H9 (cell line): Measurements from ENCODE around the gene NOSIP. TPM values are rescaled to one million over a fixed set of nuclear protein-coding genes. Genes with fewer than 3 reads are reported as not detected.

Experiments
- DNase-seq: peaks from one replicate; pipeline ENCODE4 v3.0.0-alpha.2; 2017
- H2AFZ ChIP-seq: one replicate; pipeline ENCODE4 v1.6.1; 2013; ENCODE audit warnings: mild to moderate bottlenecking, low read length, control low read depth, moderate library complexity
- H2AK5ac ChIP-seq: 2 replicates; pipeline ENCODE4 v1.6.1; 2013; ENCODE audit warnings: low read length, control low read depth, mixed read lengths; ENCODE audit not compliant: insufficient read length
- H2BK120ac ChIP-seq: one replicate; pipeline ENCODE4 v1.6.1; 2013; ENCODE audit warnings: low read depth, mild to moderate bottlenecking, low read length, control low read depth, inconsistent platforms; ENCODE audit not compliant: poor library complexity, severe bottlenecking
- H2BK12ac ChIP-seq: 2 replicates; pipeline ENCODE4 v1.6.1; 2013; ENCODE audit warnings: low read length, control low read depth, mixed read lengths, low read depth; ENCODE audit not compliant: insufficient read length
- H2BK15ac ChIP-seq: 2 replicates; pipeline ENCODE4 v1.6.1; 2013; ENCODE audit warnings: low read depth, low read length, control low read depth
- H2BK20ac ChIP-seq: one replicate; pipeline ENCODE4 v1.6.1; 2013; ENCODE audit warnings: low read depth, mild to moderate bottlenecking, low read length, control low read depth, inconsistent platforms; ENCODE audit not compliant: poor library complexity, severe bottlenecking
- H2BK5ac ChIP-seq: 2 replicates; pipeline ENCODE4 v1.6.1; 2013; ENCODE audit warnings: low read length, control low read depth, mixed read lengths; ENCODE audit not compliant: insufficient read length
- H3K14ac ChIP-seq: 2 replicates; pipeline ENCODE4 v1.6.1; 2013; ENCODE audit warnings: low read length, control low read depth; ENCODE audit not compliant: insufficient read depth
- H3K18ac ChIP-seq: 2 replicates; pipeline ENCODE4 v1.6.1; 2013; ENCODE audit warnings: low read depth, mild to moderate bottlenecking, mixed read lengths, low read length, control low read depth; ENCODE audit not compliant: insufficient read length
- H3K23ac ChIP-seq: 2 replicates; pipeline ENCODE4 v1.6.1; 2013; ENCODE audit warnings: low read length, control low read depth, mixed read lengths, low read depth; ENCODE audit not compliant: insufficient read length
- H3K23me2 ChIP-seq: 2 replicates; pipeline ENCODE4 v1.6.1; 2013; ENCODE audit warnings: low read depth, mild to moderate bottlenecking, mixed read lengths, low read length, control low read depth; ENCODE audit not compliant: insufficient read length, poor library complexity, severe bottlenecking
- H3K27ac ChIP-seq: 2 replicates; pipeline ENCODE4 v1.5.1; 2013; ENCODE audit warnings: low read length, control low read depth, mixed read lengths, low read depth; ENCODE audit not compliant: insufficient read length
- H3K27me3 ChIP-seq: 2 replicates; pipeline ENCODE4 v1.6.1; 2013; ENCODE audit warnings: low read length, control low read depth, inconsistent platforms; ENCODE audit not compliant: insufficient read depth
- H3K4ac ChIP-seq: 2 replicates; pipeline ENCODE4 v1.6.1; 2013; ENCODE audit warnings: low read depth, mild to moderate bottlenecking, control low read depth, inconsistent platforms, low read length, moderate library complexity
- H3K4me1 ChIP-seq: 2 replicates; pipeline ENCODE4 v1.6.1; 2013; ENCODE audit warnings: low read length, control low read depth, inconsistent platforms; ENCODE audit not compliant: insufficient read depth
- H3K4me2 ChIP-seq: 2 replicates; pipeline ENCODE4 v1.6.1; 2013; ENCODE audit warnings: low read length, control low read depth, mixed read lengths; ENCODE audit not compliant: insufficient read length, insufficient read depth
- H3K56ac ChIP-seq: 2 replicates; pipeline ENCODE4 v1.6.1; 2013; ENCODE audit warnings: low read depth, mild to moderate bottlenecking, mixed read lengths, low read length, control low read depth; ENCODE audit not compliant: insufficient read length
- H3K79me1 ChIP-seq: 2 replicates; pipeline ENCODE4 v1.6.1; 2013; ENCODE audit warnings: low read depth, mild to moderate bottlenecking, moderate library complexity, low read length, control low read depth, inconsistent platforms; ENCODE audit not compliant: insufficient read depth, poor library complexity, severe bottlenecking
- H3K79me2 ChIP-seq: 2 replicates; pipeline ENCODE4 v1.6.1; 2013; ENCODE audit warnings: low read length, control low read depth, inconsistent platforms; ENCODE audit not compliant: insufficient read depth
- H3K9ac ChIP-seq: 2 replicates; pipeline ENCODE4 v1.6.1; 2013; ENCODE audit warnings: low read length, control low read depth, mixed read lengths; ENCODE audit not compliant: insufficient read length; ENCODE audit errors: extremely low read depth
- H3K9me3 ChIP-seq: one replicate; pipeline ENCODE4 v1.6.1; 2013; ENCODE audit warnings: low read depth, low read length, inconsistent platforms; ENCODE audit not compliant: control insufficient read depth
- H3T11ph ChIP-seq: one replicate; pipeline ENCODE4 v1.6.1; 2013; ENCODE audit warnings: mild to moderate bottlenecking, low read length, control low read depth, inconsistent platforms
- H4K20me1 ChIP-seq: one replicate; pipeline ENCODE4 v1.6.1; 2013; ENCODE audit not compliant: control insufficient read depth, insufficient read length, insufficient read depth
- H4K5ac ChIP-seq: 2 replicates; pipeline ENCODE4 v1.6.1; 2013; ENCODE audit warnings: low read depth, mild to moderate bottlenecking, mixed read lengths, low read length, control low read depth; ENCODE audit not compliant: insufficient read length
- H4K8ac ChIP-seq: replicated peaks from 2 replicates; pipeline ENCODE4 v1.6.1; 2013; ENCODE audit warnings: low read length, control low read depth, mixed read lengths, low read depth; ENCODE audit not compliant: insufficient read length
- H4K91ac ChIP-seq: 2 replicates; pipeline ENCODE4 v1.6.1; 2013; ENCODE audit warnings: low read depth, mild to moderate bottlenecking, moderate library complexity, mixed read lengths, low read length, control low read depth; ENCODE audit not compliant: insufficient read length
- H3K27ac Mint-ChIP-seq, 3 experiments: 2 replicates in 2 of 3; 3 replicates in 1 of 3; pipeline ENCODE4 v1.8.0; 2020 to 2021; ENCODE audit warnings: mixed read lengths in 3 of 3, mild to moderate bottlenecking in 1 of 3, moderate library complexity in 1 of 3
- H3K27me3 Mint-ChIP-seq: 2 replicates; pipeline ENCODE4 v1.8.0; 2021; ENCODE audit warnings: low read depth, mild to moderate bottlenecking, moderate library complexity, mixed read lengths
- H3K36me3 Mint-ChIP-seq, 3 experiments: 2 replicates in 2 of 3; 3 replicates in 1 of 3; pipeline ENCODE4 v1.8.0; 2020 to 2021; ENCODE audit warnings: low read depth in 3 of 3, mixed read lengths in 3 of 3; ENCODE audit not compliant: insufficient read depth in 1 of 3
- H3K4me1 Mint-ChIP-seq, 2 experiments: 2 replicates each; pipeline ENCODE4 v1.8.0; 2020; ENCODE audit warnings: mixed read lengths in 2 of 2
- H3K4me3 Mint-ChIP-seq, 2 experiments: 2 replicates in 1 of 2; 3 replicates in 1 of 2; pipeline ENCODE4 v1.8.0; 2020 to 2021; ENCODE audit warnings: mild to moderate bottlenecking in 2 of 2, mixed read lengths in 2 of 2, moderate library complexity in 1 of 2
- H3K9me3 Mint-ChIP-seq, 2 experiments: 2 replicates in 1 of 2; 3 replicates in 1 of 2; pipeline ENCODE4 v1.8.0; 2020; ENCODE audit warnings: mild to moderate bottlenecking in 2 of 2, mixed read lengths in 2 of 2, moderate library complexity in 1 of 2
- CTCF ChIP-seq: fragments of 200-600 bp; sonication (generic); conservative IDR thresholded peaks from 3 replicates; pipeline ENCODE4 v1.8.0; 2021; ENCODE audit warnings: antibody characterized with exemption, mild to moderate bottlenecking
- WGBS: extraction: QIAGEN DNeasy Blood & Tissue Kit; methylation state at CpG from one replicate; pipeline ENCODE4 v1.1.7; 2013; ENCODE audit warnings: missing lambda C conversion rate, low lambda C conversion rate, mixed read lengths; ENCODE audit not compliant: insufficient read length; ENCODE audit errors: extremely low coverage; 5-methylcytosine and 5-hydroxymethylcytosine counted together
- total RNA-seq: library from RNA; stranded (reverse); gene quantifications from 2 replicates; pipeline ENCODE4 v1.2.1, GENCODE V29; 2021

The NOSIP gene
- total RNA-seq, 1 experiment from 2014 or later: 78.4 TPM

GRCh38 chr19:49590971-49591730 is 10.8 kb upstream of the NOSIP start, which contains the start of gene PRR12:
Gene PRR12 (plus strand): TSS chr19:49591182. CDS start chr19:49591655, 473 bp downstream.
- TF ChIP-seq CTCF: 0 out of 3 replicates have a peak, but pooled peaks have one; percentile 12
- H2AFZ ChIP-seq: no peak within 1 kb of the TSS
- 0 out of 2 replicates have a peak within 1 kb of the TSS, but pooled peaks have one; percentile 84 for H2BK15ac ChIP-seq
- H2BK120ac ChIP-seq: no peak within 1 kb of the TSS
- peak within 1 kb of the TSS; percentile 88 for H3K14ac ChIP-seq
- no peaks in the 10 kb centered on the region; the same call in 1 of the 2 replicates for H3K4me1 ChIP-seq
- peak within 1 kb of the TSS; percentile 100 for H3K4me2 ChIP-seq
- no peaks in the 10 kb centered on the region for H3K27me3 ChIP-seq
- peak within 1 kb of the TSS; percentile 90 for H3K27ac ChIP-seq
- H2BK20ac ChIP-seq: no peak within 1 kb of the TSS
- Mint-ChIP-seq H3K9me3 (no peaks in the 10 kb centered on the region; a peak in 2 of 5 replicates), H3K4me1 (peaks cover 10 to 25% of the 10 kb centered on the region in 2 experiments), H3K27me3 (no peaks in the 10 kb centered on the region), H3K27ac (peak within 1 kb of the TSS; percentile 96 to 98 (median 96)), H3K36me3 (peaks cover 13 to 20% (median 14%) of the 10 kb centered on the region in 3 experiments; a peak in 6 of 7 replicates), H3K4me3 (peak within 1 kb of the TSS; percentile 79 to 94)
- no peak within 1 kb of the TSS for H3K4ac ChIP-seq
- WGBS: no CpG with 5 or more reads among the region's 66 CpGs
- H4K8ac ChIP-seq: no peak within 1 kb of the TSS
- H3K56ac ChIP-seq: no peak within 1 kb of the TSS
- no peak within 1 kb of the TSS for H3K23ac ChIP-seq
- no peak within 1 kb of the TSS for H2BK12ac ChIP-seq
- H3K79me1 ChIP-seq: peaks cover 11% of the 10 kb centered on the region
- no peak within 1 kb of the TSS for H2AK5ac ChIP-seq
- no peak within 1 kb of the TSS for H4K91ac ChIP-seq
- DNase-seq: peak; percentile 81
- H3K23me2 ChIP-seq: peaks cover 14% of the 10 kb centered on the region
- no peak within 1 kb of the TSS for H4K5ac ChIP-seq
- peak within 1 kb of the TSS; percentile 90 for H3K9ac ChIP-seq
- no peak within 1 kb of the TSS for H3T11ph ChIP-seq
- H3K79me2 ChIP-seq: peaks cover 5% of the 10 kb centered on the region; the same call in 1 of the 2 replicates
- H3K18ac ChIP-seq: peak within 1 kb of the TSS; percentile 56
- H2BK5ac ChIP-seq: peak within 1 kb of the TSS; percentile 88
- no peaks in the 10 kb centered on the region for H3K9me3 ChIP-seq
- no peaks in the 10 kb centered on the region for H4K20me1 ChIP-seq
